Upper lobe of left lung (tissue), 4 donors: ENCODE data around the gene PTGDR.

Experiments used
- POLR2A ChIP-seq, 4 donors: fragments of 450-650 bp; IDR thresholded peaks; one replicate each; pipeline ENCODE4 v1.5.1; 2016 to 2017; ENCODE audit warnings: antibody characterized with exemption in 4 of 4, mild to moderate bottlenecking in 2 of 4
- POLR2AphosphoS5 ChIP-seq, 2 donors: sonication (generic); formaldehyde crosslinking; IDR thresholded peaks; one replicate each; pipeline ENCODE4 v1.5.1; 2017; ENCODE audit warnings: antibody characterized with exemption in 2 of 2
- TF ChIP-seq, protein P1 (sequence below), 6 experiments: fragments of 450-650 bp in 4 of 6; fragments of 200-600 bp in 2 of 6; sonication (generic) in 2 of 6; IDR thresholded peaks; one replicate each; pipeline ENCODE4 v1.5.1; 2016 to 2019; ENCODE audit warnings: antibody characterized with exemption in 6 of 6

DNA sequence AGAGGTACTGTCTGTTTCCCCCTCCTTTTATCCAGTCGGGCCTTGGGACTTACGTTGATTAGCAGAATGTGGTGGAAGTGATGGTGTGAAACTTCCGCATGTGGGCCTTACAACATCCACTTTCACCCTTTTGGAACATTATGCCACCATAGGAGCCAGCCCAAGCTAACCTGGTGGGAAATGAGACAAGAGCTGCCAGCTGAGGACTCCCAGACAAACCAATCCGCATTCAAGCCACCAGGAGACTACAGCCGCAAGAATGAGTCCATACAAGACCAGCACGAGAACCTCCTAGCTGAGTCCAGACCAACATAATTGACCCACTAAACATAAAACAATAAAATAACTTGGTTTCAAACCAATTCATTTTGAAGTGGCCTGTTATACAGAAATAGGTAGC is 37.5 kb downstream of the PTGDR start:
- TF ChIP-seq POLR2A (IDR thresholded peaks at IDR 0.05) (no peak), POLR2AphosphoS5 (IDR thresholded peaks at IDR 0.05) (no peak)
- TF ChIP-seq, protein P1, sequence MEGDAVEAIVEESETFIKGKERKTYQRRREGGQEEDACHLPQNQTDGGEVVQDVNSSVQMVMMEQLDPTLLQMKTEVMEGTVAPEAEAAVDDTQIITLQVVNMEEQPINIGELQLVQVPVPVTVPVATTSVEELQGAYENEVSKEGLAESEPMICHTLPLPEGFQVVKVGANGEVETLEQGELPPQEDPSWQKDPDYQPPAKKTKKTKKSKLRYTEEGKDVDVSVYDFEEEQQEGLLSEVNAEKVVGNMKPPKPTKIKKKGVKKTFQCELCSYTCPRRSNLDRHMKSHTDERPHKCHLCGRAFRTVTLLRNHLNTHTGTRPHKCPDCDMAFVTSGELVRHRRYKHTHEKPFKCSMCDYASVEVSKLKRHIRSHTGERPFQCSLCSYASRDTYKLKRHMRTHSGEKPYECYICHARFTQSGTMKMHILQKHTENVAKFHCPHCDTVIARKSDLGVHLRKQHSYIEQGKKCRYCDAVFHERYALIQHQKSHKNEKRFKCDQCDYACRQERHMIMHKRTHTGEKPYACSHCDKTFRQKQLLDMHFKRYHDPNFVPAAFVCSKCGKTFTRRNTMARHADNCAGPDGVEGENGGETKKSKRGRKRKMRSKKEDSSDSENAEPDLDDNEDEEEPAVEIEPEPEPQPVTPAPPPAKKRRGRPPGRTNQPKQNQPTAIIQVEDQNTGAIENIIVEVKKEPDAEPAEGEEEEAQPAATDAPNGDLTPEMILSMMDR (IDR thresholded peaks at IDR 0.05): no peak
